SU-DHL-6 (cell line): ENCODE results near the gene UBP1.

Experiments
- H2AFZ ChIP-seq: fragments of 200-600 bp; sonication (generic); 2 replicates; pipeline ENCODE4 v1.6.1; 2014; ENCODE audit warnings: low read depth, mild to moderate bottlenecking, moderate library complexity, mixed read lengths, antibody characterized with exemption, low read length; ENCODE audit not compliant: severe bottlenecking
- H3F3A ChIP-seq: fragments of 200-600 bp; shearing (Covaris generic); 2 replicates; pipeline ENCODE4 v1.6.0; 2016; ENCODE audit warnings: antibody characterized with exemption, mild to moderate bottlenecking; ENCODE audit not compliant: insufficient read depth
- H3K27ac ChIP-seq: fragments of 200-600 bp; sonication (generic); 2 replicates; pipeline ENCODE4 v1.5.1; 2016; ENCODE audit warnings: low read depth, mild to moderate bottlenecking, low read length, moderate library complexity, mixed read lengths
- H3K27me3 ChIP-seq: fragments of 200-600 bp; sonication (generic), shearing (Covaris generic); 2 replicates; pipeline ENCODE4 v1.6.0; 2014; ENCODE audit warnings: mild to moderate bottlenecking, low read length
- H3K36me3 ChIP-seq: fragments of 200-600 bp; sonication (generic); 2 replicates; pipeline ENCODE4 v1.6.1; 2014; ENCODE audit warnings: mild to moderate bottlenecking, low read length, mixed read lengths
- H3K4me2 ChIP-seq: fragments of 300-600, 200-600 bp; shearing (Covaris generic), sonication (generic); 2 replicates; pipeline ENCODE4 v1.6.0; 2014; ENCODE audit warnings: low read length, low read depth, mild to moderate bottlenecking; ENCODE audit not compliant: poor library complexity, severe bottlenecking
- H3K4me3 ChIP-seq: fragments of 200-600 bp; sonication (generic); 2 replicates; pipeline ENCODE4 v1.5.1; 2014; ENCODE audit warnings: antibody characterized with exemption, low read length, mild to moderate bottlenecking, mixed read lengths; ENCODE audit not compliant: insufficient read depth, poor library complexity, severe bottlenecking
- H3K79me2 ChIP-seq: fragments of 200-600 bp; sonication (generic); 2 replicates; pipeline ENCODE4 v1.6.1; 2014; ENCODE audit warnings: mild to moderate bottlenecking, low read length, moderate library complexity; ENCODE audit not compliant: insufficient read depth
- H3K9ac ChIP-seq: fragments of 200-600 bp; sonication (generic); 2 replicates; pipeline ENCODE4 v1.7.0; 2014; ENCODE audit warnings: mild to moderate bottlenecking, low read length
- H3K9me2 ChIP-seq: fragments of 200-600 bp; sonication (generic); replicated peaks from 2 replicates; pipeline ENCODE4 v1.6.1; 2014; ENCODE audit warnings: low read length; ENCODE audit not compliant: insufficient read depth
- H3K9me3 ChIP-seq: fragments of 200-600 bp; sonication (generic); 2 replicates; pipeline ENCODE4 v1.6.1; 2014; ENCODE audit warnings: low read length, mixed read lengths; ENCODE audit not compliant: insufficient read depth
- H4K20me1 ChIP-seq: fragments of 200-600 bp; sonication (generic); 2 replicates; pipeline ENCODE4 v1.6.1; 2014; ENCODE audit warnings: low read depth, mild to moderate bottlenecking, antibody characterized with exemption, low read length, moderate library complexity, mixed read lengths
- CTCF ChIP-seq: fragments of 200-600 bp; sonication (generic); IDR thresholded peaks from one replicate; pipeline ENCODE4 v1.5.1; 2017; ENCODE audit warnings: antibody characterized with exemption, mild to moderate bottlenecking, low read length, moderate library complexity; ENCODE audit not compliant: insufficient read depth, poor library complexity, severe bottlenecking
- EZH2phosphoT487 ChIP-seq: fragments of 200-600 bp; sonication (generic), shearing (Covaris generic); conservative IDR thresholded peaks from 2 replicates; pipeline ENCODE4 v1.6.1; 2018; ENCODE audit warnings: mild to moderate bottlenecking, antibody characterized with exemption, low read length, moderate library complexity, mixed read lengths

Gene UBP1

GRCh38 chr3:33402936-33403335 lies 37.3 kb downstream of the UBP1 start:
- Histone ChIP-seq H3K27ac (no peak overlapping the region), H3F3A (no peaks in the 10 kb centered on the region; the same call in 1 of the 2 replicates), H3K4me3 (no peak overlapping the region), H4K20me1 (no peaks in the 10 kb centered on the region), H2AFZ (no peak overlapping the region), H3K79me2 (no peaks in the 10 kb centered on the region), H3K9me2 (no peaks in the 10 kb centered on the region), H3K9me3 (no peaks in the 10 kb centered on the region), H3K36me3 (peaks cover 56% of the 10 kb centered on the region), H3K27me3 (no peaks in the 10 kb centered on the region), H3K9ac (no peak overlapping the region), H3K4me2 (no peak overlapping the region)
- TF ChIP-seq EZH2phosphoT487 = no peak
- no peak for TF ChIP-seq CTCF

- Histone ChIP-seq H4K20me1 (no peaks in the 10 kb centered on the region), H3K79me2 (no peaks in the 10 kb centered on the region), H2AFZ (no peak overlapping the region), H3K27ac (no peak overlapping the region), H3F3A (no peaks in the 10 kb centered on the region; the same call in 1 of the 2 replicates), H3K9me2 (no peaks in the 10 kb centered on the region), H3K9me3 (no peaks in the 10 kb centered on the region), H3K36me3 (peaks cover 51% of the 10 kb centered on the region; the same call in 1 of the 2 replicates), H3K4me3 (no peak overlapping the region), H3K4me2 (no peak overlapping the region), H3K27me3 (no peaks in the 10 kb centered on the region), H3K9ac (no peak overlapping the region)
- TF ChIP-seq CTCF = no peak
Observed at GRCh38 chr3:33401781-33402180, 38.4 kb downstream of the UBP1 start.

- Histone ChIP-seq H3K9ac (no peak overlapping the region), H3K27ac (no peak overlapping the region), H2AFZ (no peak overlapping the region), H3F3A (no peaks in the 10 kb centered on the region; the same call in 1 of the 2 replicates), H3K4me3 (no peak overlapping the region), H3K36me3 (peaks cover 40% of the 10 kb centered on the region; the same call in 1 of the 2 replicates), H3K9me3 (no peaks in the 10 kb centered on the region), H3K4me2 (no peak overlapping the region), H3K9me2 (no peaks in the 10 kb centered on the region), H3K27me3 (no peaks in the 10 kb centered on the region), H4K20me1 (no peaks in the 10 kb centered on the region), H3K79me2 (no peaks in the 10 kb centered on the region)
- TF ChIP-seq CTCF (no peak), EZH2phosphoT487 (no peak)
Observed at GRCh38 chr3:33398410-33398809, 41.8 kb downstream of the UBP1 start.
